ENCODE measurements around the gene TPRG1. TPM values are rescaled to one million over a fixed set of nuclear protein-coding genes. Genes with fewer than 3 reads are reported as not detected.

TPRG1 gene
- total RNA-seq, 1 donor from 2014 or later = 11.6 TPM

DNA sequence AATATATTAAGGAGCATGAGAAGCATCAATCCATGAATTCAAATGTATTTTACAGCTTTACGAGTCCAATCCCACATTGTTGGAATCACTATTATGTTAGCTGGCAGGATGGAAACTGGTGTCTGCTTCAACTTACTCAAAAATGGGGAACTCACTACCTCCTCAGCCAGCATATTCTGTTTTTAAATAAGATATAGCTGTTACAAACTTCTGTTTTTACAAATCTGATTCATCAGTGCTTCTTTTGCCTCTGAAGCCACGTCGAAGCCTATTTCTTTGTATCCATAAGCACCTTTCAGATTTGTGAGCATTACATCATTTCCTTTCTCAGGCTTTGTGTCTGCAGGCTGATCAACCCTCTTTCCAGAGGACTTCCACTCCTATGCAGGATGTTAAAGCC is 105.9 kb downstream of the TPRG1 start:
- peaks cover 5% of the 10 kb centered on the region for H3K4me1 Mint-ChIP-seq (ENCODE audit: unreplicated experiment)
- no peaks in the 10 kb centered on the region for H3K9me3 Mint-ChIP-seq
- no peak overlapping the region for H3K27ac Mint-ChIP-seq
- H3K27me3 Mint-ChIP-seq = peaks cover 22% of the 10 kb centered on the region
- no peak for DNase-seq (ENCODE audit: extremely low spot score, unreplicated experiment)
- TF ChIP-seq, protein P1, sequence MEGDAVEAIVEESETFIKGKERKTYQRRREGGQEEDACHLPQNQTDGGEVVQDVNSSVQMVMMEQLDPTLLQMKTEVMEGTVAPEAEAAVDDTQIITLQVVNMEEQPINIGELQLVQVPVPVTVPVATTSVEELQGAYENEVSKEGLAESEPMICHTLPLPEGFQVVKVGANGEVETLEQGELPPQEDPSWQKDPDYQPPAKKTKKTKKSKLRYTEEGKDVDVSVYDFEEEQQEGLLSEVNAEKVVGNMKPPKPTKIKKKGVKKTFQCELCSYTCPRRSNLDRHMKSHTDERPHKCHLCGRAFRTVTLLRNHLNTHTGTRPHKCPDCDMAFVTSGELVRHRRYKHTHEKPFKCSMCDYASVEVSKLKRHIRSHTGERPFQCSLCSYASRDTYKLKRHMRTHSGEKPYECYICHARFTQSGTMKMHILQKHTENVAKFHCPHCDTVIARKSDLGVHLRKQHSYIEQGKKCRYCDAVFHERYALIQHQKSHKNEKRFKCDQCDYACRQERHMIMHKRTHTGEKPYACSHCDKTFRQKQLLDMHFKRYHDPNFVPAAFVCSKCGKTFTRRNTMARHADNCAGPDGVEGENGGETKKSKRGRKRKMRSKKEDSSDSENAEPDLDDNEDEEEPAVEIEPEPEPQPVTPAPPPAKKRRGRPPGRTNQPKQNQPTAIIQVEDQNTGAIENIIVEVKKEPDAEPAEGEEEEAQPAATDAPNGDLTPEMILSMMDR (conservative IDR thresholded peaks at IDR 0.05) = no peak
- H3K4me3 Mint-ChIP-seq = no peak overlapping the region
- peaks cover 3% of the 10 kb centered on the region for H3K36me3 Mint-ChIP-seq

DNA sequence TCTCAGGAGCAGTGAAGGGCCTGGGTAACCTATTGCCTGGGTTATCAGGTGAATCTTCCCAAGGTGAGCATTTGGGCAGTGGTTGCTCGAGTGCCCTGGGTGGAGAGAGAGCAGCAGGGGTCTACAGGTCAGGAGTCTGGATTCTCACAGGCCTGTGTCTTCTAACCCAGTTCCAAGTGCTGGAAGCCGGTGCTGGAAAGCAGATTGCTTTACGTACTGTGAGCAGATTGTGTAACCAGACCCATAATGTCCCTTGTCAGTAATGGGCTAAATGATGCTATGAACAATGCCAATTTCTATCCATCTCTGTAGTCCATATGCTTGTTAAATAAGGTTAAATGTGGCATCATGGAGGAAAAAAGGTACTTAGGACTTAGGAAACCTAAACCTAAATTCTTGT is 106.5 kb downstream of the TPRG1 start:
- DNase-seq (ENCODE audit: extremely low spot score, unreplicated experiment) = no peak
- no peak overlapping the region for H3K4me3 Mint-ChIP-seq
- H3K4me1 Mint-ChIP-seq (ENCODE audit: unreplicated experiment) = peaks cover 5% of the 10 kb centered on the region
- H3K9me3 Mint-ChIP-seq = no peaks in the 10 kb centered on the region
- H3K27ac Mint-ChIP-seq = no peak overlapping the region
- TF ChIP-seq, protein P1 (conservative IDR thresholded peaks at IDR 0.05) = no peak
- peaks cover 21% of the 10 kb centered on the region for H3K27me3 Mint-ChIP-seq
- peaks cover 3% of the 10 kb centered on the region for H3K36me3 Mint-ChIP-seq

DNA sequence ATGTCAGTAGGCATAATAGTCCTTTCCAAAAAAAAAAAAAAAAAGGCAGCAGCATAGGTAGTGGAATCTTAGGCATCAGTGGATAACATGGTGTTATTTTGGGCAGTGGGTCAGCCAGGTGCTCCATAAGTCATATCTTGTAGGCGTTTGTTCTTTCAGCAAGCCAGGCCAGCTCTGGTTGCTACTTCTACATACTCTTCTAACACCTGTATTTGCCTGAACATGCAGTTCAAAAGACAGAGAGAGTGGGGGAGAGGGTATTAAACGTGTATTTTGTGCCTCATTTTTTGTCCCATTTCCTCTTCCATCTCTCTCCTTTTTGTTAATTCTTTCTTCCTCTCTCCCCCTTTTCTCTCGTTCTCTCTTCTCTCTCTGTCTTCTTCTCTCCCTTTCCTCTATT is 110.4 kb downstream of the TPRG1 start:
- DNase-seq (ENCODE audit: extremely low spot score, unreplicated experiment) = no peak
- peaks cover 6% of the 10 kb centered on the region for H3K4me1 Mint-ChIP-seq (ENCODE audit: unreplicated experiment)
- no peak overlapping the region for H3K27ac Mint-ChIP-seq
- H3K36me3 Mint-ChIP-seq = no peaks in the 10 kb centered on the region
- H3K9me3 Mint-ChIP-seq = no peaks in the 10 kb centered on the region
- no peak overlapping the region for H3K4me3 Mint-ChIP-seq
- peaks cover 25% of the 10 kb centered on the region for H3K27me3 Mint-ChIP-seq
- TF ChIP-seq, protein P1 (conservative IDR thresholded peaks at IDR 0.05) = no peak

DNA sequence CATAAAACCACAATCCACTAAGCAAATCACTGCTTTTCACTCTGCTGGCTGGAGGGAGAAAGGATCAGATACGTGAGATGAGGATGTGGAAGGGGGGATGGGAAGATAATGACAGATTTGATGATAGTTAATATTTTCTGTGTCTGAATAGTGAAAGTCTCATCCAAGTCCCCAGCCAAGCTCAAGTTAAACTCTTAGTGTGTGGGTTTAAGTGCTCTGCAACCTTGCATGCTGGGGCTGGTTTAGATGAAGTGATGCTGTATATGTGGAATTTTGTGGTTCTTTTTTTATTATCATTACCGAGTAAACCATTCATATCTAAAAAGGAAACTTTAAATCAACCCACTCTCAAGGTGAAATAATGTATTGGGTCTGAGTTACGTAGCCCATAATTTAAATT is 111.0 kb downstream of the TPRG1 start:
- TF ChIP-seq, protein P1 (conservative IDR thresholded peaks at IDR 0.05) = no peak
- H3K9me3 Mint-ChIP-seq = no peaks in the 10 kb centered on the region
- no peaks in the 10 kb centered on the region for H3K36me3 Mint-ChIP-seq
- no peak overlapping the region for H3K27ac Mint-ChIP-seq
- DNase-seq (ENCODE audit: extremely low spot score, unreplicated experiment) = no peak
- peaks cover 6% of the 10 kb centered on the region for H3K4me1 Mint-ChIP-seq (ENCODE audit: unreplicated experiment)
- peaks cover 25% of the 10 kb centered on the region for H3K27me3 Mint-ChIP-seq
- H3K4me3 Mint-ChIP-seq = no peak overlapping the region

DNA sequence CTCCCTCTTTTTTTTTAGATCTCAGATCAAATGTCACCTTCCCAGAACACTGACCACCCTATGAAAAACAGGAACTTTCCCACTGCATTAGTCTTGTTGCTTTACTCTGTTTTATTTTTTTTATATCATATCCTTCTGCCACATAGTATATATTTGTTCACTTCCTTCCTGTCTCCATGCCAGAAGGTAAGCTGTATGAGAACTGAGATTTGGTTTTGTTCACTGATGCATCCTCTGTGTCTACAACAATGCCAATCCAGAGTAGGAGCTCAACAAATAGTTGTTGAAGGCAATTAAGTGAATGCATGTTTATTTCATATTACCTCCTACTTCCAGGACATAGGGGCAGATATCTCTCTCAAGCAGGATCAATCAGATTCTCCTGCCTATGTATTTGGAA is 114.4 kb downstream of the TPRG1 start:
- H3K27me3 Mint-ChIP-seq = peaks cover 38% of the 10 kb centered on the region
- no peaks in the 10 kb centered on the region for H3K36me3 Mint-ChIP-seq
- DNase-seq (ENCODE audit: extremely low spot score, unreplicated experiment) = no peak
- no peaks in the 10 kb centered on the region for H3K9me3 Mint-ChIP-seq
- no peak overlapping the region for H3K4me3 Mint-ChIP-seq
- TF ChIP-seq, protein P1 (conservative IDR thresholded peaks at IDR 0.05) = no peak
- H3K4me1 Mint-ChIP-seq (ENCODE audit: unreplicated experiment) = peaks cover 6% of the 10 kb centered on the region
- no peak overlapping the region for H3K27ac Mint-ChIP-seq

DNA sequence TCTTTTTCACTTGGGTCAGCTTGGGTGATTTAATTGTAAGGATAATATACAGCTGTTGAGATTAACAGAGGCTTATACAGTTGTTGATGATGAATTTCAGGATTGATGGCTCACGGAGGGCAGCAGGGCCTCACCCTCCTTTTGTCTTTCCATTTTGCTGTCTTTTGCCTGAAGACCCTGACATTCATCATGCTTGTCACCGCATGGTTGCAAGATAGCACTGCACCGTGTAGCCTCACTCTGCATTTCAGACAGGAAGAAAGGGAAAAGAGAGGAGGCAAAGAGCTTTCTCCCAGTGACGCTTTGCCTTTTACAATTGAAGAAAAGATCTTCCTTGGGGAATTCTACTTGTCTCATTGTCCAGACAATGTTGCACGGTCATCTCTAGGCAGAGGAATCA is 115.1 kb downstream of the TPRG1 start:
- peaks cover 38% of the 10 kb centered on the region for H3K27me3 Mint-ChIP-seq
- H3K4me1 Mint-ChIP-seq (ENCODE audit: unreplicated experiment) = peaks cover 6% of the 10 kb centered on the region
- H3K4me3 Mint-ChIP-seq = no peak overlapping the region
- TF ChIP-seq, protein P1 (conservative IDR thresholded peaks at IDR 0.05) = no peak
- DNase-seq (ENCODE audit: extremely low spot score, unreplicated experiment) = no peak
- no peak overlapping the region for H3K27ac Mint-ChIP-seq
- H3K9me3 Mint-ChIP-seq = no peaks in the 10 kb centered on the region
- H3K36me3 Mint-ChIP-seq = no peaks in the 10 kb centered on the region
